Parathyroid adenoma (tissue), 2 donors: Measurements from ENCODE around the gene KLF13.

ENCODE experiments used
- H2AFZ ChIP-seq: fragments of 300-600 bp; sonication (generic); one replicate; pipeline ENCODE4 v1.7.0; 2017; ENCODE audit warnings: antibody characterized with exemption, mild to moderate bottlenecking
- H3K27ac ChIP-seq: fragments of 300-600 bp; sonication (generic); one replicate; pipeline ENCODE4 v1.7.0; 2017
- H3K27me3 ChIP-seq: fragments of 300-600 bp; sonication (generic); one replicate; pipeline ENCODE4 v1.7.0; 2017; ENCODE audit warnings: low read length; ENCODE audit not compliant: control insufficient read depth, insufficient read depth
- H3K36me3 ChIP-seq: fragments of 300-600 bp; sonication (generic); one replicate; pipeline ENCODE4 v1.7.0; 2017; ENCODE audit warnings: low read length; ENCODE audit not compliant: control insufficient read depth, insufficient read depth
- H3K4me1 ChIP-seq: fragments of 300-600 bp; sonication (generic); one replicate; pipeline ENCODE4 v1.7.0; 2017; ENCODE audit warnings: control low read depth
- H3K4me2 ChIP-seq: fragments of 300-600 bp; sonication (generic); one replicate; pipeline ENCODE4 v1.7.0; 2017; ENCODE audit warnings: low read length
- H3K4me3 ChIP-seq: fragments of 300-600 bp; sonication (generic); one replicate; pipeline ENCODE4 v1.7.0; 2017; ENCODE audit warnings: low read depth, low read length
- H3K79me2 ChIP-seq: fragments of 300-600 bp; sonication (generic); one replicate; pipeline ENCODE4 v1.7.0; 2017; ENCODE audit warnings: control low read depth
- H3K9ac ChIP-seq: fragments of 300-600 bp; sonication (generic); one replicate; pipeline ENCODE4 v1.7.0; 2017; ENCODE audit warnings: mild to moderate bottlenecking
- H3K9me3 ChIP-seq: fragments of 300-600 bp; sonication (generic); one replicate; pipeline ENCODE4 v1.7.0; 2017; ENCODE audit warnings: low read length; ENCODE audit not compliant: control insufficient read depth
- CTCF ChIP-seq: fragments of 300-600 bp; sonication (generic); IDR thresholded peaks from one replicate; pipeline ENCODE4 v1.7.0; 2017; ENCODE audit warnings: antibody characterized with exemption, mild to moderate bottlenecking
- donor health status: primary hyperparathyroidism.

KLF13 gene

GRCh38 chr15:31390777-31391486 is 64.3 kb downstream of the KLF13 start:
- no peak for TF ChIP-seq CTCF
- H3K27ac ChIP-seq, result no peak overlapping the region
- H3K9me3 ChIP-seq, result no peaks in the 10 kb centered on the region

GRCh38 chr15:31391687-31392671 is 65.3 kb downstream of the KLF13 start:
- peak overlapping the region; percentile 76 for H3K27ac ChIP-seq
- H3K9me3 ChIP-seq, result no peaks in the 10 kb centered on the region
- TF ChIP-seq CTCF, result no peak
- H3K9ac ChIP-seq, result no peak overlapping the region
- no peaks in the 10 kb centered on the region for H3K27me3 ChIP-seq
- H3K36me3 ChIP-seq, result no peaks in the 10 kb centered on the region
- H3K4me2 ChIP-seq, result peak overlapping the region; percentile 95
- H2AFZ ChIP-seq, result peak overlapping the region; percentile 79
- H3K4me3 ChIP-seq, result peak overlapping the region; percentile 61
- H3K4me1 ChIP-seq, result peaks cover 4% of the 10 kb centered on the region
- H3K79me2 ChIP-seq, result no peaks in the 10 kb centered on the region

More at GRCh38 chr15:31390777-31391486, 64.3 kb downstream of the KLF13 start:
- Histone ChIP-seq H3K4me2 (no peak overlapping the region), H3K4me1 (peaks cover 4% of the 10 kb centered on the region), H3K4me3 (no peak overlapping the region), H3K79me2 (no peaks in the 10 kb centered on the region), H3K27me3 (no peaks in the 10 kb centered on the region), H3K36me3 (no peaks in the 10 kb centered on the region), H3K9ac (no peak overlapping the region), H2AFZ (no peak overlapping the region)

- Histone ChIP-seq H3K4me1 (peaks cover 2% of the 10 kb centered on the region), H3K27ac (no peak overlapping the region), H3K9ac (no peak overlapping the region), H3K4me2 (no peak overlapping the region), H3K4me3 (no peak overlapping the region), H3K9me3 (no peaks in the 10 kb centered on the region), H3K36me3 (no peaks in the 10 kb centered on the region), H3K79me2 (no peaks in the 10 kb centered on the region), H2AFZ (no peak overlapping the region), H3K27me3 (no peaks in the 10 kb centered on the region)
- no peak for TF ChIP-seq CTCF
These were observed 66.2 kb downstream of the KLF13 start for GRCh38 chr15:31392761-31393401.

- Histone ChIP-seq H3K4me3 (no peak overlapping the region), H2AFZ (no peak overlapping the region), H3K27ac (no peak overlapping the region), H3K9me3 (no peaks in the 10 kb centered on the region), H3K9ac (no peak overlapping the region), H3K27me3 (no peaks in the 10 kb centered on the region), H3K36me3 (no peaks in the 10 kb centered on the region), H3K4me1 (no peaks in the 10 kb centered on the region), H3K4me2 (no peak overlapping the region), H3K79me2 (no peaks in the 10 kb centered on the region)
- TF ChIP-seq CTCF, result no peak
These were observed 66.9 kb downstream of the KLF13 start for GRCh38 chr15:31393444-31394091.
